Right ventricle myocardium inferior (tissue), 1 donor: Measurements from ENCODE around the gene DCTN1. TPM values are rescaled to one million over a fixed set of nuclear protein-coding genes. Genes with fewer than 3 reads are reported as not detected.
A peak's percentile ranks its signal among the peaks of the same experiment; 100 is the strongest.

Experiments used
- ATAC-seq: fragments of 200-7000 bp; cut with Tn5 transposase; one replicate; pipeline ENCODE4 v1.9.1; 2020; ENCODE audit warnings: mild to moderate bottlenecking, moderate library complexity
- DNase-seq: peaks from one replicate; pipeline ENCODE4 v3.0.0; 2021; ENCODE audit errors: missing footprints
- intact Hi-C: fragments of 100-400 bp; cut with DNase I; formaldehyde crosslinking; loops from one replicate; pipeline ENCODE4 v1.11.0; 2022
- total RNA-seq: library from RNA; stranded (reverse); fragmentation: NEBNext Ultra II Directional; extraction: Animal tissue kit (Norgen Biotek cat#: 25700); gene quantifications from one replicate; pipeline ENCODE4 v1.2.1, GENCODE V29; 2021
- donor health status: DM: no; HTN: yes; CAD: no; lungs with severe emphysema.

DCTN1 gene
- total RNA-seq, 1 donor from 2014 or later: 182 TPM

DNA sequence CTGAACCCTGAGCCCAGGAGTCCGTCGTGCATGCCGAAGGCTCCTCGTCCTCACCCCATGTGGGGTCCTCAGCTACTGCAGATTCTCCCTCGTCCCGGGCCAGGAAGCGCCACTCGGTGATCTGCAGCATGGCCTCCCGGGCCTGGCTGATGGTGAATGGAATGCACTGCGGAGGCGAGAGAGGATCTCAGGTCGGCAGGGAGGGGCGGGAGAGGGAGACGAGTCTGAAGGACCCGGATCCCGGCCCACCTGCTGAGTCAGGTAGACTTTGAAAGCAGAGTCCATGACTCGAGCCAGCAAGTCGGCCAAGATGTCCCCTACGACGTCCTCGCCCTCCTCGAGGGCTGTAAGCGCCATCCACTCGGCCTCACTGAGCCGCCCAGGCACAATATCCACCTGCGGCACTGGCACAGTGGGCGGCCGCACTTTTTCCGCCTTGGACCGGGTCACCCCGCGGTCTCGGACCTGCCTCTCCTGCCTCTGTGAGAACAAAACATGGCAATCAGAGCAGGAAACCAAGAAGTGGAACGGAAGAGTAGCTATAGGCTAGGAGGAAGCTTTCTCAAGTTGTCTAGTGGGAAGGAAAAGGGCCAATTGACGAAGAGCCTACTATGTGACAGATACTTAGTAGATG, 35.8 kb upstream of the DCTN1 start:
- DNase-seq: no peak
- ATAC-seq: no peak
- intact Hi-C loops: loop anchor here (10.0 kb wide), 1 partner anchor 591 kb away; the partner anchor contains the start of gene STAMBP

DNA sequence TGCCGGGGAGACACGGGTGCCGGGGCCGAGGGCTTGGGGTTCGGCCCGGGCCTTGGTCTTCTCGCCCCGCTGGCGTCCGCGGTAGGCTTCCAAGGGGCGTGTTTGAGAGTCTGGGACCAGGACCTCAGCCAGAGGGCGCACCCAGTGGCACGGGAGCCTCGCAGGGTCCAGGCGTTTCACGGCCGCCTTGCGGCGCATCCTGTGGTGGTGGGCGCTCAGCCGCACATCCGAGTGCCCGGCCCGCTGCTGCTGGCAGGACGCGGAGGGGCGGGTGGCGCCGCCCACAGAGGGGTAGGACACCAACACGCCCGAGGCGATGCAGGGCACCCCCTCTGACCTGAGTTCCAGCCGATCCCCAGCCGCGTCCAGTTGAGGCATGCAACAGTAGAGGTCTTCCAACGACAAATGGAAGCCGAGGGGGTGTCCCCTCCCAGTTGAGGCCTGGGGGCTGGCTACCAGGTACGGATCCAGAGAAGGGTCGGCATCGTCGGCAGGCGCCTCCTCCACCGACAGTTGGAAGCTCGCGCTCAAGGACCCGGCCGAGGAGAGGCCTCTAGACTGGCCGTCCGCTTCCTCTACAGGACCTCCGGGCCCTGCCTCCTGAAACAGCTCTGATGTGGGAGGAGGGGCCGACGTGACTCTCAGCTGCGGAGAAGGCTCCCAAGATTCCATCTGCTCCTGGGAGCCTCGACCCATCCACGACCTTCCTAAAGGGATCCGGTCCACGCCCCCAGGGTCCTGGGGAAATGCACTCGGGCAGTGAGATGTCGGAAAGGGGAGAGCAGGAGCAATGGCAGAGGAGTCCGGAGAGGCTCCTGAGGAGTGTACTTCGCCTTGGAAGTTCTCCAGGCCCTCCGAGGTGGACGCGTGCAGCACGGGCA, 35.0 kb upstream of the DCTN1 start:
- DNase-seq (peak; percentile 89), ATAC-seq (peak; percentile 81)
- intact Hi-C loops: loop anchor here (10.0 kb wide), 1 partner anchor 590 kb away; the partner anchor contains the start of gene STAMBP

DNA sequence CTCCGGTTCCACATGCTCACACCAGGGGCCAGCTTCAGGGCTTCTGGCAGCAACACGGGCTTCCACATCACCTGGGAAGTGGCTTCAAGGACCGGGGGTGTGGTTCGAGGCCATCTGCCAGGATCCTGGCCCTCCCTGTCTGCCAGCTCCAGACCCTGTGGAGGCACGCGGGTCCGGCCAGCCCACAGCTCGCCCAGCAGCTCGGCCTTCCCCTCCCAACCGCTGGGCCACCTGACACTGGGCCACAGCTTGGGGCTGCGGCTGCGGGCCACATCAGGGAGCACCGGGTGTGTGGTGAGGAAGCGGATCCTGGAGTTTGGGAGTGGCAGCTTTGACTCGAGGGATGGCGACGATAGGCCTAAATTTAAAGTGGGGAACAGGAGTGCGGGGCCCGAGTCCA, 34.3 kb upstream of the DCTN1 start:
- intact Hi-C loops: loop anchor here (10.0 kb wide), 1 partner anchor 590 kb away; the partner anchor contains the start of gene STAMBP
- DNase-seq (no peak), ATAC-seq (no peak)

DNA sequence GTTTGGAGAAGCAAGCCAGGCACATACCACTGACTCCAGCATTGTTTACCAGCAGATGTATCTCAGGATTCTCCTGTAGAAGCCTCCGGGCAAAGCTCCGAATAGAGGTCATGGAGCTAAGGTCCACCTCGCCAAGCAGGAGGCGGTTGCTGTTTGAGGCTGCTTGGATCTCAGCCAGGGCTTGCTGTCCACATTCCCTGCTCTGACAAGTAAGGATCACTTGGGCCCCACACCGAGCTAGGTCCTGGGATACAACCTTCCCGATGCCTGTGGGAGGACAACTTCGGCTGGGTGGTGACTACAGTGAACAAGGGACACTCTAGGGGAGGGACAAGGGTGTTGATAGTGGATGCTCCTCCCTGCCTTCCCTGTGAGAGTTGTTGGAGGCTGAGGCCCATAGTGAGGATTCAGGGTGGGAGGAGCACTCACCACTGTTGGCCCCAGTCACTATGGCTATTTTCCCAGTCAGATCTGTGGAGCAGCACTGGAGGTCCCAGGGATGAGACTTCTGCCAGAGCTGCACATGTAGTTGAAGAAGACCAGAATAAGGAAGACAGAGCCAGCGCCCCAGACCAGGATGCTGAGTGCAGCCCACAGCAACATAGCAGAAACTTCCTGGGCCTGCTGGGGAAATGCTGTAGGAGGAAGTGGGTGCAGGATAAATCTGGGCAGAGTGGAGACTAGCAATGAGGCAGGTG, 33.0 kb upstream of the DCTN1 start:
- ATAC-seq: peak; percentile 37
- intact Hi-C loops: loop anchor here (10.0 kb wide), 1 partner anchor 588 kb away; the partner anchor contains the start of gene STAMBP
- no peak for DNase-seq

DNA sequence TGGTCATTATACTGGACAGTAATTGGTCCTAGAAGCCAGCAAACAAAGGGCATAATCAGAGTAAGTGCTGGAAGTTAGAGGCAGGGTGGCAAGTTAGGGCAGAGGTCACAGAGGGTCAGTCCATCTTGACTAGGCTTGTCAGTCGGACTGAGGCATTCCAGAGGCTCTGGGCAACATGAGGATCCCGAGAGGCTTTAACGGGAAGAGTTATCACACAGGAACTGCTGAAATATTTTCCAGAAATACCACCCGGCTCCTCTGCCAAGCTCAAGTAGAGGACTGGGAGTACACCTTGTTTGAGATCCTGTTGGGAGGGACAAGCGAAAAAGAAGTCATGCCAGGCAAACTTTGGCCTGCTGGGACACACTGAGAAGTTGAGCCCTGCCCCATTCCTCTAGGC, 27.6 kb upstream of the DCTN1 start:
- no peak for DNase-seq
- no peak for ATAC-seq
- intact Hi-C loops: no loop called here

DNA sequence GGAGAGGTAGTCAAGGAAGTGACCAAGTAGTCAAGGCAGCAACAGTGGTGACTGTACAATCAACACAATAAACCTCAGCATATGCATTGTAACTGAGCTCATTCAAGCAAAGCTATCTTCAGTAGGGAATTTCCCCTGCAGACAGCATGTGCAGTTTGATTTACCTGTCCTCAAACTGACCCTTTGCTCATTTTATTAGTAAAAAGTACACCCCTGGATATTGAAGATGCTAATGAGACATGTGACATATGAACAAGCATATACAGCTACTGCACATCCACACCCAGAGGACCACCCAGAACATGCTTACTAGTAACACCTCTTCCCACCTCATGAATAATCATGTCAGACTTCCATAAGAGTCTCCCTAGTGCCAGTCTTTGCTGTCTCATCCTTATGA, 25.9 kb upstream of the DCTN1 start:
- intact Hi-C loops: no loop called here
- no peak for ATAC-seq
- DNase-seq: no peak

DNA sequence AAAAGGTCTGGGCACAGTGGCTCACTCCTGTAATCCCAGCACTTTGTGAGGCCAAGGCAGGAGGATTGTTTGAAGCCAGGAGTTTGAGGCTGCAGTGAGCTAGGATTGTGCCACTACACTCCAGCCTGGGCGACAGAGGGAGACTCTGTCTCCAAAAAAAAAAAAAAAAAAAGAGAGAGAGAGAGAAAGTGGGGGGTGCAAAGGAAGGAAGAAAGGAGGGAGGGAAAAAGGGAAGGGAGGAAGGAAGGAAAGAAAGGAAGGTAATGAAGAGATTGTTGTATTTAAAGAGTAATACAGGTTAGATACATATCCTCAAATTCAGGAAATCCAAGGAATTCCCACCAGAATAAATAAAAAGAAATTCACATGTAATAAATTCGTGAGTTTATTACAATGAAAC, 21.8 kb upstream of the DCTN1 start:
- intact Hi-C loops: no loop called here
- ATAC-seq (no peak), DNase-seq (no peak)

DNA sequence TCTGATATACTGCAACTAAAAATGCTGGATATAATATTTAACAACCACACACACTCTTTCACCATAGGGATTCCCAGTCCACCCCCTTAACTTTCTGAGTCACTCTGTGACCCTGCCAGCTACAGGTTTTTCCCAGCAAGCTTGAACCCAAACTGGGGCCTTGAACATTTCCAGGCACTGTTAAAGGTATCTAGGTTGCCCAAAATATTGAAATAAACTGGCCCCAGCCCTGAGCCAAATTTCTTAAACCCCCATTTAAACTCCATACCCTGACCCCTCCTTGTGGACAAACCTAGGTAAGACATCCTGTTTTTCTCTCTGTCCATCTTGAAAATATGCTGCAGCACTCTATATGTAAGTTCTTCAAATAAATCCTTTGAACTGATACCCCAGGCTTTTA, 19.7 kb upstream of the DCTN1 start:
- intact Hi-C loops: no loop called here
- no peak for DNase-seq
- ATAC-seq: no peak

DNA sequence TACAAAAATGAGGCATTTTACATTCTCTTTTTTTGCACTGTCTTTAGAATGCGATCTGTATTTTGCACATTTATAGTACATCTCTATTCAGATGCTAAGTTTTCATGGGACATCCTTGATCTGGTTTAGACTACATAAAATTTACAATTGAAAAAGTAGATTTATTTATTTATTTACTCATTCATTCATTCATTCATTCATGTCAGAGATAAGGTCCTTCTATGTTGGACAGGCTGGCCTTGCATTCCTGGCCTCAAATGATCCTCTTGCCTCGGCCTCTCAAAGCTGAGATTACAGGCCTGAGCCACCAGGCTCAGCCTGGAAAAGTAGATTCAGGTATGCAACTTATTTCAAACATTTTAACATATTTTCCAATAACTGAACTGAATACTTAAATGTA, 16.0 kb upstream of the DCTN1 start:
- intact Hi-C loops: no loop called here
- DNase-seq (no peak), ATAC-seq (no peak)

DNA sequence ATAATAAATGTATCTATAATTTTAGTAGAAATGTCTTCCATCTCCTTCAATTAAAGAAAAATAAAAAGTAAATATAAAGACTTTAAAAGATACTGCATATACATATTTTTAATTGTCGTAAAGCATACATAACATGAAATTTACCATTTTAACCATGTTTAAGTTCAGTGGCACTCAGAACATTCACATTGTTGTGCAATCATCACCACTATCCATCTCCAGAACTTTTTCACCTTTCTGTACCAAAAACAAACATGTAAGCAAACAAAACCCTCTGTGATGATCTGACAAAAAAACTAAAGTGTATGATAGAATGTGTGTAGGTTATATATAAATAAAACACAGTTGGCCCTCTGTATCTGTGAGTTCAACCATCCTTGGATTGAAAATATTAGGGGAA, 13.4 kb upstream of the DCTN1 start:
- ATAC-seq (no peak), DNase-seq (no peak)
- intact Hi-C loops: loop anchor here (5.0 kb wide), 2 partner anchors 56 to 126 kb away; no protein-coding TSS in a partner anchor

DNA sequence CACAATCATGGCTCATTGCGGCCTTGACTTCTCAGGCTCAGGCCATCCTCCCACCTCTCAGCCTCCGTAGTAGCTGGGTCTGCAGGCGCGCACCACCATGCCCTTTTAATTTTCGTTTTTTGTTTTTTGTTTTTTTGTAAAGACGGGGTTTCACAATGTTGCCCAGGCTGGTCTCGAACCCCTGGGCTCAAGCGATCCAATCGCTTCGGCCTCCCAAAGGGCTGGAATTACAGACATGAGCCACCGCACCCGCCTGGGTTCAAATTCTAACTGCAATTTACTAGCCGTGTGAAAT, 12.3 kb upstream of the DCTN1 start:
- no peak for ATAC-seq
- DNase-seq: no peak
- intact Hi-C loops: loop anchor here (5.0 kb wide), 2 partner anchors 55 to 125 kb away; no protein-coding TSS in a partner anchor

DNA sequence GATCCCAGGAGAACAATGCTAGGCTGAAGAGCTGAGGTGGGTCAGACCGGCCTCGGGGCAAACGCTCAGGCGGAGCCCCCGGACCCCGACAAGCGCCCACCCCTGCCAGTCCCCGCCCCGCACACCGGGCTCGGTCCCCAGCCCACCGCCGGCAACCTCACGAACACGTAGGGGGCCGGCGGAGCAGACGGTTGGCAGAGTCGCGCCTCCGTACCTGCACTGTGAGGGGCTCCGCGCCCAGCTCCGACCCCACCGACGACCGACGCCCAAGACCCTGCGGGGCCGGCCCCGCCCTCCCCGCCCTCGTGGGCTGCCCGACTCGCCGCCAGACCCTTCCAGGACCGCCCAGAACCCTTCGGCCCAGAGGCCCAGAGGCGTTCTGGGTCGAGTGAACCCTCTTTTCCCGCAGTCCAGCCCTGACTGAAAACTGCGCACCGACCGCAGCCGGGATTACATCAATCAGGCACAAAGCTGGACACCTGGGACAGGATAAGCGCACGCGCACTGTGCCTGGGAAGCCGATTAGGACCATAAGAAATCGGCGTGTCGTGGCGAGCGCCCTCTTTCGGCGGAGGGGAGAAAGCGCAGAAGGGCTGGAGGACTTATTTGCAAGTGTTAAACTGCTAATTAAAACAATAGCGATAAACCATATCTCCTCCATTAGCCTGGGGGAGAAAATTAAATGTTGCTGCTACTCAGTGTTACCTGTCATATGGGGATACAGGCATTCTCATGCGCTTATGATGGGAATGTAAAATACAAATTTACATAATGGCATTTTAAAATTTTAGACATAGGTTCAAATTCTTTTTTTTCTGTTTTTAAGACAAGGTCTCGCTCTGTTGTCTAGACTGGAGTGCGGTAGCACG, 11.7 kb upstream of the DCTN1 start:
- DNase-seq (peak; percentile 97), ATAC-seq (peak; percentile 86)
- intact Hi-C loops: loop anchor here (5.0 kb wide), 2 partner anchors 55 to 125 kb away; no protein-coding TSS in a partner anchor

DNA sequence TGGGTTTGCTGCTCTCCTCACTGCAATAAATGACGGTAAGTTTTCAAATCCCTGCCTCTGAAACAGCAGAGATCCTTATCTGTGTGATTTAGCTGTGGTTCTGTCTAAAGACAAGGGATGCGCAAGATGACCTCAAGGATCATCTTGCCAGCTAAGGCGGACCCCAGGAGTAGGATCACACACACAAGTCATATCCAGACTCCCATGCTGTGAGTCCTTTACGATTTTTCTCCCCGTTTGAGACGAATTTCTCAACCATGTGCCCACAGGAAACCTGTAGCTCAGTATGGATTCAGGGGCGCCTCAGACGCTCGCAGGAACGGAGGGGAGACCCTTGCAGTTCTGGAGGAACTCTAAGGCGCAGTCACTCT, 11.1 kb upstream of the DCTN1 start:
- intact Hi-C loops: loop anchor here (5.0 kb wide), 2 partner anchors 54 to 124 kb away; no protein-coding TSS in a partner anchor
- DNase-seq (no peak), ATAC-seq (peak; percentile 1)

DNA sequence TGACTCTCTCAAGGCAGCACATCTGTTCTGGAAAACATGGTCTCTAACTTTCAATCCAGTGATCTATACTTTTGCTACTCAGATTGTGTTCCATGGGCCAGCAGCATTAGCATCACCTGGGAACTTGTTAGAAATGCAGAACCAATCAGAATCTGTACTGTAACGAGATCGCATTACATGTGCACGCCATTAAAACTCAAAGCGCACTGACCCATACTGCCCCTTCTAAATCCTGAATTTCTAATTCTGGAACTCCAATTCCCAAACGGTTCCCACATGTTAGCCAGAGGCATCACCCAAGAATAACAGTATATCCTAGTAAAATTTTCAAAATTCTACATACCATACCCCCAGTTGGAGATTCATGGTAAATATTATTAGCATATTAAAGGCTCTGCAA, 10.5 kb upstream of the DCTN1 start:
- intact Hi-C loops: loop anchor here (5.0 kb wide), 2 partner anchors 53 to 123 kb away; no protein-coding TSS in a partner anchor
- ATAC-seq (no peak), DNase-seq (no peak)

DNA sequence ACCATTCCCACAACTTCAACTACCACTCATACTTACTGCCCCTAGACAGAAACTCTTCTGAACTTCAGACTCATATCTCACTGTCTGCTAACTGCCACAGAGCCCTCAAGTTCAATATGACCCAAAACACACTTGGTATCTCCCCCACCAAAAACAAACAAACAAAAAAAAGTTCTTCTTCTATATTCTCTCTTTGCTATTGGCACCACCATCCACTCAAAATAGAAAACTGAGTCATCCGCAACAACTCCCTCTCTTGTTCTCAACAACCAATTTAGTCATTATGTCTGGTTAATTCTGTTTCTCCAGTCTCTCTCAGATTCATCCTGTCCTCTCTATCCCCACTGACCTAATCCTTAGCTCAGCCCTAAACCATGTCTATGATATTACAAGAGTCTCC, 7.2 kb upstream of the DCTN1 start:
- DNase-seq (no peak), ATAC-seq (no peak)
- intact Hi-C loops: no loop called here

DNA sequence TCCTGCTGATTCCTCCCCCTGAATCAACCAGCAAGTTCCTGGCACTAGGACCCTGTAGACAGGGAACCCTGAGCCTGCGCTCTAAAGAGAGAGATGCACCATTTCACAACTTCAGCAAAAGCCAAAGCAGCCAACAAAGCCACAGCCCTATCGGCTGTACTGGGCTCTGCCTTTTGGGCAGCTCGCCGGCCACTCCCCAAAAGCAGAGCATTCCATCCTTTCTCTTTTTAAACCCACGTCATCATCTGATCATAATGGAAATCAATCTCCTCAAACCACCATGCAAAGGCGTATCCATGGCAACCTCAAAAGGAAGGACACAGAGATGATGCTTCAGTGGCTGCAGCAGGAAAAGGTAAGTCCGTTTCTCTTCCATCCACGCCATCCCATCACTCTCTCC, 5.3 kb upstream of the DCTN1 start:
- intact Hi-C loops: no loop called here

DNA sequence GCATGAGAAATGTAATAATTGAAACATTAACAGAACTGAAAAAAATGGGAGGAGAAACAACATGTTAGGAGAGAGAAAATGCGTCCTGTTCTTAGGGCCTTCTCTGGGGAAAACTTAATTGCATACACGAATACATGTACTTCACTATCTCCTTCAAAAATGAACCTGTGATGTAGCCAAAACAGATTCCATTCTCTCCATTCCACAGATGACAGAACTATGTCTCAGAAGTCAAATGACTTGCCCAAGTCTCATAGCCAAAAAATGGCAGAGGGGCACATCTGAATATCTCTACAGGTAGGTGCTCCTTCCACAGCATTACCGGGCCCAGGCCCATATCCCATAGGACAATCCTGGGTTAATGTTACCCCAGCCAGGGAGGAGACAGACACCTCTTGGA, 3.9 kb upstream of the DCTN1 start:
- no peak for DNase-seq
- ATAC-seq: no peak
- intact Hi-C loops: no loop called here

More for the DNA sequence above, 5.3 kb upstream of the DCTN1 start:
- DNase-seq (no peak), ATAC-seq (no peak)

DNA sequence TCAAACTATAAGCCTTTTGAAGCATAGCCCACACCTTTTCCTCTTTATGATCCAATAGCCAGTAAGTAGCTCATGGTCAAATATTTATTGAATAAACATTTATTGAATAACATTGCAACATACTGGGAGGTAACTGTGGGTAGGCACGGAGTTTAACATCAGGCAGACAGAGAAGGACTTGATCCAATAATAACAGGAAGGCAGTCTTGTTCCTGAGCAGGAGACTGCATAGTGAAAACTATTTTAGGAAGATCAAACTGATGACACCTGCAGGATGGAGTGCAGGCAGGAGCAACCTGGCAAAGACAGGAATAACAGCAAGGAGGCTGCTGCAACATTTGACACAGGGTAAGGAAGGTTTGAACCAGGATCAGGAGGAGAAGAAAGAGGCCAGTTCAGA, 3.1 kb upstream of the DCTN1 start:
- ATAC-seq (no peak), DNase-seq (no peak)

DNA sequence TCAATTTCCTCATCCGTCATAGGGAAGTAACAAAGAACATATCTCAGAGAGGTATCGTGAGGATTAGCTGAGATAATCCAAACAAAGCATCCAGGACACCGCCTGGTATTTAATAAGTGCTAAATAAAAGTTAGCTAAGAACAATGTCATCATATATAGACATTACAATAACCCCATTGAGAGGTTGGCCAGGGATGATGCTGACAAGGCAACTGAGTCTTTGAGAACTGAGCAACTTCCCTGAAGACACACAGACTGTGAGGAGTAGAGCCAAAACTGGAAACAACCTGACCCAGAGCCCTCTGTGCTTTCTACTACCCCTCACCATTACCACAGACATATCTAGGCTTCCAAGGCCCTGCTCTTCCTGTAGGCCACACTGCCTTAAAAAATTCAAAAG, 1.6 kb upstream of the DCTN1 start:
- ATAC-seq (no peak), DNase-seq (no peak)
- intact Hi-C loops: no loop called here

More for the DNA sequence above, 3.1 kb upstream of the DCTN1 start:
- intact Hi-C loops: no loop called here
